Tibial nerve (tissue), 4 donors: ENCODE results near the gene FRY.

Experiments
- EP300 ChIP-seq, 2 donors: sonication (generic); formaldehyde crosslinking; IDR thresholded peaks; one replicate each; pipeline ENCODE4 v1.6.1; 2017; ENCODE audit warnings: antibody characterized with exemption in 2 of 2, mild to moderate bottlenecking in 1 of 2
- POLR2A ChIP-seq, 2 donors: fragments of 450-650 bp; IDR thresholded peaks; one replicate each; pipeline ENCODE4 v1.6.1; 2017; ENCODE audit warnings: antibody characterized with exemption in 2 of 2, mild to moderate bottlenecking in 2 of 2, moderate library complexity in 2 of 2
- TF ChIP-seq, protein P1 (sequence below), 5 experiments: fragments of 200-600 bp in 3 of 5; fragments of 450-650 bp in 2 of 5; sonication (generic) in 3 of 5; IDR thresholded peaks; one replicate each; pipeline ENCODE4 v1.5.1; 2016 to 2019; ENCODE audit warnings: antibody characterized with exemption in 5 of 5, mild to moderate bottlenecking in 3 of 5, moderate library complexity in 2 of 5

GRCh38 chr13:32334671-32335070, 303.1 kb downstream of the FRY start:
- no peak for TF ChIP-seq POLR2A (IDR thresholded peaks at IDR 0.05)
- TF ChIP-seq, protein P1, sequence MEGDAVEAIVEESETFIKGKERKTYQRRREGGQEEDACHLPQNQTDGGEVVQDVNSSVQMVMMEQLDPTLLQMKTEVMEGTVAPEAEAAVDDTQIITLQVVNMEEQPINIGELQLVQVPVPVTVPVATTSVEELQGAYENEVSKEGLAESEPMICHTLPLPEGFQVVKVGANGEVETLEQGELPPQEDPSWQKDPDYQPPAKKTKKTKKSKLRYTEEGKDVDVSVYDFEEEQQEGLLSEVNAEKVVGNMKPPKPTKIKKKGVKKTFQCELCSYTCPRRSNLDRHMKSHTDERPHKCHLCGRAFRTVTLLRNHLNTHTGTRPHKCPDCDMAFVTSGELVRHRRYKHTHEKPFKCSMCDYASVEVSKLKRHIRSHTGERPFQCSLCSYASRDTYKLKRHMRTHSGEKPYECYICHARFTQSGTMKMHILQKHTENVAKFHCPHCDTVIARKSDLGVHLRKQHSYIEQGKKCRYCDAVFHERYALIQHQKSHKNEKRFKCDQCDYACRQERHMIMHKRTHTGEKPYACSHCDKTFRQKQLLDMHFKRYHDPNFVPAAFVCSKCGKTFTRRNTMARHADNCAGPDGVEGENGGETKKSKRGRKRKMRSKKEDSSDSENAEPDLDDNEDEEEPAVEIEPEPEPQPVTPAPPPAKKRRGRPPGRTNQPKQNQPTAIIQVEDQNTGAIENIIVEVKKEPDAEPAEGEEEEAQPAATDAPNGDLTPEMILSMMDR (IDR thresholded peaks at IDR 0.05): no peak
- no peak for TF ChIP-seq EP300 (IDR thresholded peaks at IDR 0.05)
